ENCODE data around the gene NAGLU.

- TF ChIP-seq EZH2 (IDR thresholded peaks at IDR 0.05; ENCODE audit: insufficient read depth, poor library complexity, severe bottlenecking) = no peak
- no peak for TF ChIP-seq EZH2phosphoT487 (IDR thresholded peaks at IDR 0.05; ENCODE audit: insufficient read depth, low read depth)
These were observed 42.3 kb downstream of the NAGLU start for GRCh38 chr17:42578282-42578869.

Measured in GM23248 (cell line).